CD4-positive, alpha-beta T cell (primary cell): Measurements from ENCODE around the gene CMC1. TPM values are rescaled to one million over a fixed set of nuclear protein-coding genes. Genes with fewer than 3 reads are reported as not detected.

ENCODE experiments used
- ATAC-seq: fragments of 200-7000 bp; cut with Tn5 transposase; one replicate; pipeline ENCODE4 v1.10.0; 2022; ENCODE audit warnings: mild to moderate bottlenecking; ENCODE audit not compliant: poor library complexity
- CTCF ChIA-PET: fragments of 350-600 bp; sonication (Branson Sonifier 250); formaldehyde crosslinking; loops from one replicate; lab custom pipeline; 2021; ENCODE audit warnings: antibody characterized with exemption, inconsistent platforms; lab: Charles Lee
- POLR2A ChIA-PET: fragments of 350-600 bp; sonication (Branson Sonifier 250); formaldehyde crosslinking; loops from one replicate; lab custom pipeline; 2021; ENCODE audit warnings: antibody characterized with exemption, inconsistent platforms; lab: Charles Lee
- DNase-seq, 14 experiments: peaks; one replicate each; pipeline ENCODE4 v3.0.0-alpha.2; 2013 to 2020; ENCODE audit warnings: mixed read lengths in 2 of 14
- H3K27ac ChIP-seq, 2 donors: one replicate each; pipeline versions ENCODE4 v1.5.1 to v1.7.0; 2013; ENCODE audit warnings: low read length in 2 of 2, low read depth in 1 of 2, mild to moderate bottlenecking in 1 of 2
- H3K27me3 ChIP-seq, 2 experiments: 1 replicate in 1 of 2; 2 replicates in 1 of 2; pipeline versions ENCODE4 v1.6.1 to v1.7.0; 2013; ENCODE audit warnings: low read length in 2 of 2, control low read depth in 1 of 2, mild to moderate bottlenecking in 1 of 2, moderate library complexity in 1 of 2; ENCODE audit not compliant: insufficient read depth in 2 of 2, control insufficient read depth in 1 of 2
- H3K36me3 ChIP-seq: one replicate; pipeline ENCODE4 v1.6.1; 2013; ENCODE audit warnings: low read length, control low read depth; ENCODE audit not compliant: insufficient read depth
- H3K4me1 ChIP-seq: one replicate; pipeline ENCODE4 v1.6.1; 2013; ENCODE audit warnings: low read length, control low read depth; ENCODE audit not compliant: insufficient read depth
- H3K4me3 ChIP-seq: one replicate; pipeline ENCODE4 v1.5.1; 2013; ENCODE audit warnings: mild to moderate bottlenecking, low read length, moderate library complexity
- H3K9me3 ChIP-seq, 2 experiments: 1 replicate in 1 of 2; 2 replicates in 1 of 2; pipeline versions ENCODE4 v1.6.1 to v1.7.0; 2013; ENCODE audit warnings: low read length in 2 of 2, mild to moderate bottlenecking in 2 of 2, control low read depth in 1 of 2, moderate library complexity in 1 of 2; ENCODE audit not compliant: control insufficient read depth in 1 of 2, insufficient read depth in 1 of 2
- H3K27ac Mint-ChIP-seq: one replicate; pipeline ENCODE4 v1.8.0; 2020; ENCODE audit warnings: mixed read lengths
- H3K27me3 Mint-ChIP-seq: one replicate; pipeline ENCODE4 v1.8.0; 2021; ENCODE audit warnings: mixed read lengths
- H3K36me3 Mint-ChIP-seq: one replicate; pipeline ENCODE4 v1.8.0; 2021; ENCODE audit warnings: low read depth, mixed read lengths
- H3K4me1 Mint-ChIP-seq: one replicate; pipeline ENCODE4 v1.8.0; 2021; ENCODE audit warnings: low read depth, mixed read lengths
- H3K4me3 Mint-ChIP-seq: one replicate; pipeline ENCODE4 v1.8.0; 2020; ENCODE audit warnings: mild to moderate bottlenecking, mixed read lengths
- H3K9me3 Mint-ChIP-seq: one replicate; pipeline ENCODE4 v1.8.0; 2020; ENCODE audit warnings: mixed read lengths
- CTCF ChIP-seq: fragments of 200-600 bp; IDR thresholded peaks from one replicate; pipeline ENCODE4 v1.8.0; 2022; ENCODE audit warnings: antibody characterized with exemption, mild to moderate bottlenecking
- intact Hi-C, 2 experiments: fragments of 100-400 bp; cut with DNase I in 1 of 2; cut with micrococcal nuclease in 1 of 2; formaldehyde crosslinking; loops; one replicate each; pipeline versions ENCODE4 v1.15.1 to v1.9.0; 2023 to 2025; cut with DNase I, micrococcal nuclease
- total RNA-seq, 174 experiments: library from RNA in 2 of 174; stranded (reverse) in 2 of 174; gene quantifications; one replicate each; pipeline ENCODE4 v1.2.3 and lab custom pipeline; 2021 to 2026

Gene CMC1
- total RNA-seq, 2 experiments from 2014 or later = 5.0 to 6.6 TPM

- Histone ChIP-seq H3K4me3 (no peak overlapping the region), H3K27me3 (no peaks in the 10 kb centered on the region), H3K4me1 (peaks cover 9% of the 10 kb centered on the region), H3K9me3 (peaks cover 5 to 19% of the 10 kb centered on the region in 2 experiments), H3K36me3 (no peaks in the 10 kb centered on the region), H3K27ac (no peak overlapping the region)
- DNase-seq (no peak), ATAC-seq (no peak)
- intact Hi-C loops = no loop called here
- CTCF ChIA-PET = interaction anchor here (0.9 kb wide), 1 partner anchor 53 kb away, joined by 3 read pairs; no protein-coding TSS in a partner anchor
- H3K4me1 Mint-ChIP-seq = peaks cover 38% of the 10 kb centered on the region
- peaks cover 17% of the 10 kb centered on the region for H3K9me3 Mint-ChIP-seq
- no peak for TF ChIP-seq CTCF
- no peaks in the 10 kb centered on the region for H3K27me3 Mint-ChIP-seq
- no peak overlapping the region for H3K27ac Mint-ChIP-seq
- H3K36me3 Mint-ChIP-seq = peaks cover 22% of the 10 kb centered on the region
- H3K4me3 Mint-ChIP-seq = no peak overlapping the region
- POLR2A ChIA-PET = interaction anchor here (0.6 kb wide), 1 partner anchor 32 kb away, joined by 4 read pairs; no protein-coding TSS in a partner anchor
Observed at GRCh38 chr3:28212681-28213080, 28.7 kb upstream of the CMC1 start.

- Histone ChIP-seq H3K27me3 (no peaks in the 10 kb centered on the region), H3K27ac (no peak overlapping the region), H3K9me3 (peaks cover 5 to 24% of the 10 kb centered on the region in 2 experiments), H3K4me3 (no peak overlapping the region), H3K4me1 (peaks cover 7% of the 10 kb centered on the region), H3K36me3 (no peaks in the 10 kb centered on the region)
- no peak overlapping the region for H3K27ac Mint-ChIP-seq
- ChIA-PET POLR2A (no interaction called here), CTCF (no interaction called here)
- intact Hi-C loops = no loop called here
- TF ChIP-seq CTCF = no peak
- peaks cover 22% of the 10 kb centered on the region for H3K9me3 Mint-ChIP-seq
- no peak for DNase-seq
- no peaks in the 10 kb centered on the region for H3K27me3 Mint-ChIP-seq
- peaks cover 22% of the 10 kb centered on the region for H3K36me3 Mint-ChIP-seq
- H3K4me1 Mint-ChIP-seq = peaks cover 23% of the 10 kb centered on the region
- no peak for ATAC-seq
- H3K4me3 Mint-ChIP-seq = no peak overlapping the region
Observed at GRCh38 chr3:28215407-28215806, 26.0 kb upstream of the CMC1 start.

- CTCF ChIA-PET = interaction anchor here (0.8 kb wide), 2 partner anchors 14 to 537 kb away, joined by 3 read pairs; no protein-coding TSS in a partner anchor
- no peak for ATAC-seq
- H3K4me3 Mint-ChIP-seq = no peak overlapping the region
Observed at GRCh38 chr3:28218071-28218916, 23.1 kb upstream of the CMC1 start.

More at GRCh38 chr3:28218071-28218916, 23.1 kb upstream of the CMC1 start:
- Mint-ChIP-seq H3K27ac (no peak overlapping the region), H3K9me3 (peaks cover 13% of the 10 kb centered on the region), H3K4me1 (no peaks in the 10 kb centered on the region), H3K36me3 (peaks cover 17% of the 10 kb centered on the region), H3K27me3 (no peaks in the 10 kb centered on the region)
- no peak overlapping the region for H3K4me3 ChIP-seq
- intact Hi-C loops = no loop called here
- POLR2A ChIA-PET = no interaction called here
- no peak for TF ChIP-seq CTCF
- H3K27ac ChIP-seq = no peak overlapping the region
- H3K27me3 ChIP-seq = no peaks in the 10 kb centered on the region
- no peak for DNase-seq
- no peaks in the 10 kb centered on the region for H3K4me1 ChIP-seq
- no peaks in the 10 kb centered on the region for H3K36me3 ChIP-seq
- peaks cover 5 to 24% of the 10 kb centered on the region in 2 experiments for H3K9me3 ChIP-seq
